AML-193 (cell line): Measurements from ENCODE around the gene NCL.
"Not testable (repeated sequence)": the region's sequence is repeated elsewhere in the genome, so short reads cannot be mapped to it uniquely, and the experiment has no call there.

Experiments used
- DNase-seq, 2 experiments: peaks; one replicate each; lab custom pipeline; 2025; lab: John Stamatoyannopoulos, UW

NCL gene

GRCh38 chr2:231430437-231430836, 33.8 kb downstream of the NCL start:
- DNase-seq: not testable (repeated sequence)

GRCh38 chr2:231429901-231430300, 34.4 kb downstream of the NCL start:
- DNase-seq: no peak

GRCh38 chr2:231429152-231429551, 35.1 kb downstream of the NCL start:
- DNase-seq: no peak

- DNase-seq: no peak
Observed at GRCh38 chr2:231427116-231427515, 37.2 kb downstream of the NCL start.

- no peak for DNase-seq
Observed at GRCh38 chr2:231425811-231426703, 38.2 kb downstream of the NCL start.

GRCh38 chr2:231425291-231425810, 38.9 kb downstream of the NCL start:
- DNase-seq: no peak

- DNase-seq: no peak
Observed at GRCh38 chr2:231423176-231423575, 41.1 kb downstream of the NCL start.

GRCh38 chr2:231422056-231422455, 42.2 kb downstream of the NCL start:
- DNase-seq: no peak

- no peak for DNase-seq
Observed at GRCh38 chr2:231421051-231421580, 43.2 kb downstream of the NCL start.

- no peak for DNase-seq
Observed at GRCh38 chr2:231418820-231419640, 45.3 kb downstream of the NCL start.

GRCh38 chr2:231415029-231415428, 49.3 kb downstream of the NCL start:
- no peak for DNase-seq

GRCh38 chr2:231413921-231414476, 50.3 kb downstream of the NCL start:
- DNase-seq: no peak

GRCh38 chr2:231413456-231413855, 50.8 kb downstream of the NCL start:
- no peak for DNase-seq

- no peak for DNase-seq
Observed at GRCh38 chr2:231412618-231412963, 51.7 kb downstream of the NCL start.

- DNase-seq: peak; percentile 50 to 61
Observed at GRCh38 chr2:231411831-231412617, 52.3 kb downstream of the NCL start.

GRCh38 chr2:231411237-231411636, 53.0 kb downstream of the NCL start:
- no peak for DNase-seq

- no peak for DNase-seq
Observed at GRCh38 chr2:231410293-231411004, 53.8 kb downstream of the NCL start.

- no peak for DNase-seq
Observed at GRCh38 chr2:231409776-231410175, 54.5 kb downstream of the NCL start.

GRCh38 chr2:231408304-231408703, 56.0 kb downstream of the NCL start:
- DNase-seq: not testable (repeated sequence)

- DNase-seq: not testable (repeated sequence)
Observed at GRCh38 chr2:231407686-231408085, 56.6 kb downstream of the NCL start.
